CD14-positive monocyte (primary cell): Measurements from ENCODE around the gene PEX11G. TPM values are rescaled to one million over a fixed set of nuclear protein-coding genes. Genes with fewer than 3 reads are reported as not detected.
A peak's percentile ranks its signal among the peaks of the same experiment; 100 is the strongest.

ENCODE experiments used
- DNase-seq, 3 donors: peaks; one replicate each; pipeline ENCODE4 v3.0.0-alpha.2; 2011 to 2022
- H2AFZ ChIP-seq: 2 replicates; pipeline ENCODE4 v1.6.0; 2012; ENCODE audit warnings: mild to moderate bottlenecking, low read depth, low read length, inconsistent platforms; ENCODE audit not compliant: insufficient read depth, poor library complexity, severe bottlenecking
- H3K27ac ChIP-seq, 2 donors: 1 replicate in 1 of 2; 2 replicates in 1 of 2; pipeline ENCODE4 v1.5.1; 2012 to 2013; ENCODE audit warnings: low read length in 2 of 2, control low read depth in 1 of 2, inconsistent platforms in 1 of 2, low read depth in 1 of 2, mild to moderate bottlenecking in 1 of 2
- H3K27me3 ChIP-seq, 2 donors: one replicate each; pipeline versions ENCODE4 v1.6.0 to v1.6.1; 2011 to 2013; ENCODE audit warnings: low read length in 2 of 2; ENCODE audit not compliant: control insufficient read depth in 2 of 2, insufficient read depth in 2 of 2
- H3K36me3 ChIP-seq, 2 donors: replicated peaks in 1 of 2; 1 replicate in 1 of 2; 2 replicates in 1 of 2; pipeline versions ENCODE4 v1.5.1 to v1.6.1; 2012 to 2013; ENCODE audit warnings: low read length in 2 of 2, control low read depth in 1 of 2, inconsistent platforms in 1 of 2, mild to moderate bottlenecking in 1 of 2; ENCODE audit not compliant: insufficient read depth in 2 of 2, control insufficient read depth in 1 of 2
- H3K4me1 ChIP-seq, 2 donors: 1 replicate in 1 of 2; 2 replicates in 1 of 2; pipeline versions ENCODE4 v1.5.1 to v1.6.1; 2012 to 2013; ENCODE audit warnings: low read length in 2 of 2, control low read depth in 1 of 2, inconsistent platforms in 1 of 2, mild to moderate bottlenecking in 1 of 2, moderate library complexity in 1 of 2; ENCODE audit not compliant: insufficient read depth in 2 of 2, control insufficient read depth in 1 of 2
- H3K4me2 ChIP-seq: replicated peaks from 2 replicates; pipeline ENCODE3; 2012; ENCODE audit warnings: low read length, moderate library complexity, mild to moderate bottlenecking; ENCODE audit not compliant: poor library complexity, severe bottlenecking; ENCODE audit errors: extremely low read depth
- H3K4me3 ChIP-seq, 3 experiments: fragments of 200-600 bp in 1 of 3; sonication (generic) in 1 of 3; replicated peaks in 1 of 3; 1 replicate in 2 of 3; 2 replicates in 1 of 3; pipeline ENCODE4 v1.5.1; 2011 to 2013; ENCODE audit warnings: low read length in 3 of 3, mild to moderate bottlenecking in 3 of 3, control low read depth in 2 of 3, low read depth in 2 of 3, inconsistent platforms in 1 of 3, moderate library complexity in 1 of 3
- H3K79me2 ChIP-seq: 2 replicates; pipeline ENCODE4 v1.6.0; 2012; ENCODE audit warnings: mild to moderate bottlenecking, control low read depth, inconsistent platforms, low read length, moderate library complexity; ENCODE audit not compliant: insufficient read depth
- H3K9ac ChIP-seq: 2 replicates; pipeline ENCODE4 v1.6.0; 2017; ENCODE audit warnings: low read length, mild to moderate bottlenecking; ENCODE audit not compliant: insufficient read depth, poor library complexity, severe bottlenecking
- H3K9me3 ChIP-seq, 2 donors: replicated peaks in 1 of 2; 1 replicate in 1 of 2; 2 replicates in 1 of 2; pipeline versions ENCODE4 v1.5.1 to v1.6.1; 2012 to 2013; ENCODE audit warnings: low read length in 2 of 2, control low read depth in 1 of 2; ENCODE audit not compliant: control insufficient read depth in 1 of 2, insufficient read depth in 1 of 2
- H4K20me1 ChIP-seq: 2 replicates; pipeline ENCODE4 v1.6.0; 2012; ENCODE audit warnings: mild to moderate bottlenecking, low read length, control low read depth, moderate library complexity; ENCODE audit not compliant: insufficient read depth
- H3K27ac Mint-ChIP-seq, 7 donors: one replicate each; pipeline ENCODE4 v1.8.0; 2020; ENCODE audit warnings: mild to moderate bottlenecking in 7 of 7, mixed read lengths in 7 of 7, moderate library complexity in 6 of 7, inconsistent platforms in 2 of 7
- H3K27me3 Mint-ChIP-seq, 3 donors: one replicate each; pipeline ENCODE4 v1.8.0; 2021 to 2022; ENCODE audit warnings: low read depth in 3 of 3, mild to moderate bottlenecking in 3 of 3, mixed read lengths in 3 of 3, moderate library complexity in 3 of 3, inconsistent platforms in 1 of 3
- H3K36me3 Mint-ChIP-seq, 2 donors: one replicate each; pipeline ENCODE4 v1.8.0; 2020; ENCODE audit warnings: mixed read lengths in 2 of 2, inconsistent platforms in 1 of 2, mild to moderate bottlenecking in 1 of 2
- H3K4me1 Mint-ChIP-seq: one replicate; pipeline ENCODE4 v1.8.0; 2020; ENCODE audit warnings: mild to moderate bottlenecking, mixed read lengths
- H3K4me3 Mint-ChIP-seq, 2 donors: one replicate each; pipeline ENCODE4 v1.8.0; 2020; ENCODE audit warnings: mild to moderate bottlenecking in 2 of 2, mixed read lengths in 2 of 2, moderate library complexity in 1 of 2
- H3K9me3 Mint-ChIP-seq, 7 donors: one replicate each; pipeline ENCODE4 v1.8.0; 2020 to 2022; ENCODE audit warnings: mixed read lengths in 7 of 7, mild to moderate bottlenecking in 6 of 7, moderate library complexity in 6 of 7, inconsistent platforms in 2 of 7
- CTCF ChIP-seq: fragments of 200-600 bp; IDR thresholded peaks from one replicate; pipeline ENCODE4 v1.8.0; 2022; ENCODE audit warnings: antibody characterized with exemption, mild to moderate bottlenecking
- WGBS: methylation state at CpG from one replicate; pipeline ENCODE4 v1.1.5; 2013; ENCODE audit warnings: missing lambda C conversion rate; ENCODE audit not compliant: insufficient coverage; 5-methylcytosine and 5-hydroxymethylcytosine counted together
- intact Hi-C, 2 donors: fragments of 100-400 bp; cut with micrococcal nuclease; formaldehyde crosslinking; loops; one replicate each; pipeline versions ENCODE4 v1.15.0 to v1.15.1; 2023
- polyA plus RNA-seq, 3 donors: library from polyadenylated mRNA; depleted of rRNA in 1 of 3; unstranded in 2 of 3; stranded (reverse) in 1 of 3; fragments of 300-500 nt in 2 of 3; fragments of >200 nt in 1 of 3; fragmentation: Illumina TruSeq in 2 of 3; gene quantifications; 1 replicate in 2 of 3; 2 replicates in 1 of 3; pipeline ENCODE4 v1.2.3, GENCODE V29; 2012 to 2021

The PEX11G gene
- polyA plus RNA-seq, 3 donors = 0.77 to 3.0 (median 1.4) TPM

GRCh38 chr19:7515645-7516151 is 26.9 kb upstream of the PEX11G start, which contains the start of gene ZNF358:
TSS of gene ZNF358 (plus strand) at chr19:7516103. CDS start at chr19:7519243, 3,140 bp downstream.
- Histone ChIP-seq H3K36me3 (no peaks in the 10 kb centered on the region), H2AFZ (peak within 1 kb of the TSS; percentile 77), H3K27ac (no peak within 1 kb of the TSS), H3K79me2 (no peaks in the 10 kb centered on the region), H3K4me2 (peak within 1 kb of the TSS; percentile 63), H4K20me1 (no peaks in the 10 kb centered on the region), H3K9me3 (no peaks in the 10 kb centered on the region), H3K4me1 (peaks cover 5 to 12% of the 10 kb centered on the region in 2 donors), H3K27me3 (peaks cover 2 to 23% of the 10 kb centered on the region in 2 donors), H3K4me3 (peak within 1 kb of the TSS; percentile 9 to 63 (median 12)), H3K9ac (peak within 1 kb of the TSS; percentile 53)
- Mint-ChIP-seq H3K36me3 (peaks cover 4 to 5% of the 10 kb centered on the region in 2 donors), H3K27me3 (peaks cover 33 to 43% (median 35%) of the 10 kb centered on the region in 3 donors), H3K4me3 (peak within 1 kb of the TSS; percentile 60 to 91), H3K27ac (peak within 1 kb of the TSS in 4 of 7 donors; percentile 15 to 66 (median 58)), H3K4me1 (peaks cover 12% of the 10 kb centered on the region), H3K9me3 (peaks cover 0 to 11% (median 4%) of the 10 kb centered on the region in 7 donors)
- peak in 1 of 3 donors; percentile 43 for DNase-seq
- WGBS = 2% methylated on average over 33 of the region's 33 CpGs
- intact Hi-C loops = no loop called here
- TF ChIP-seq CTCF = no peak

- Histone ChIP-seq H4K20me1 (no peaks in the 10 kb centered on the region), H2AFZ (peak overlapping the region; percentile 77), H3K27ac (no peak overlapping the region), H3K4me2 (peak overlapping the region; percentile 63), H3K4me1 (peaks cover 5 to 12% of the 10 kb centered on the region in 2 donors), H3K9ac (no peak overlapping the region), H3K4me3 (peak overlapping the region in 1 of 3 experiments; percentile 61), H3K79me2 (no peaks in the 10 kb centered on the region), H3K27me3 (peaks cover 2 to 23% of the 10 kb centered on the region in 2 donors), H3K36me3 (no peaks in the 10 kb centered on the region), H3K9me3 (no peaks in the 10 kb centered on the region)
- H3K9me3 Mint-ChIP-seq = peaks cover 0 to 11% (median 4%) of the 10 kb centered on the region in 7 donors
- no peak for DNase-seq
- no peak for TF ChIP-seq CTCF
- H3K4me3 Mint-ChIP-seq = peak overlapping the region; percentile 58 to 91
- peaks cover 12% of the 10 kb centered on the region for H3K4me1 Mint-ChIP-seq
- 90% methylated on average over 3 of the region's 13 CpGs for WGBS
- H3K27me3 Mint-ChIP-seq = peaks cover 35 to 45% (median 35%) of the 10 kb centered on the region in 3 donors
- intact Hi-C loops = no loop called here
- peak overlapping the region in 1 of 7 donors; percentile 15 for H3K27ac Mint-ChIP-seq
- H3K36me3 Mint-ChIP-seq = peaks cover 4 to 5% of the 10 kb centered on the region in 2 donors
These were observed 26.3 kb upstream of the PEX11G start for GRCh38 chr19:7515110-7515644.
